Measurements from ENCODE around the gene TCF12.

The TCF12 gene

DNA sequence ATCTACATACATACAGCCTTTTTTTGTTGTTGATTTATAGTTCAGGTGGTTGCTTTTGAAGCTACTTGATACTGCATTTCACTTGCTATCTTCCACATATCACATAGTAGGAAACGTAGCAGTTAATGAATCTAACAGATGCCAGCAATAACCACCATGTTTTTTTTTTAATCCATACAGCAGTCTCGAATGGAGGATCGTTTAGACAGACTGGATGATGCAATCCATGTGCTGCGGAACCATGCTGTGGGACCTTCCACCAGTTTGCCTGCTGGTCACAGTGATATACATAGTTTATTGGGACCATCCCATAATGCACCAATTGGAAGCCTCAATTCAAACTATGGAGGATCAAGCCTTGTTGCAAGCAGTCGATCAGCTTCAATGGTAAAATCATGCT, 334.6 kb downstream of the TCF12 start:
- no peak for DNase-seq (ENCODE audit: low read depth in 3 of 3)

GRCh38 chr15:57253500-57253899, 335.1 kb downstream of the TCF12 start:
- no peak for DNase-seq (ENCODE audit: low read depth in 3 of 3)

DNA sequence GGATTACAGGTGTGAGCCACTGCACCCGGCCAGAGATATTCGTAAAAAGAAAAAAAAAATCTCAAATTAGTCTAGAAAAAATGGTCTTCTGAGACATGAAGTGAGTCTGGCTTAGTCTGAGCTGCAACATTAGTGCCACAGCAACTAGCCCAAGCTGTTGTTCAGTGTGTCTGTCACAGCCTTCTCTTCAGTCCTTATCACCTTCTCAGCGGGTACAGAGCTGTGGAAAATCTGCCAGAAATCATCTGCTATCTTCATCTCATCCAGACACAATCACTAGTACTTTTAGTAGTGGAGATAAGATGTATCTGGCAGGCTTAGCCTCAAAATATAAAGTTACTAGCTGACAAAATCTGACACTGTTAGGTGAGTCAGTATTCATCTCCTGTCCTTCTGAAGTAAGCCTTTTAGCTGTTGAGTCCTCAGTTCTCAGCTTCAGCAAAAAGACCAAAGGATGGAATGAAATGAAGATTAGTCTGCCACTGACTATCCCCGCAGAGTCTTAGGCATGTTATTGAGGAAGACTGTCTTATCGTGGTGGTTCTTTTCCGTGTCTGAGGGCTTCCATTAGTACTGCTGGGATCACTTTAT, 337.4 kb downstream of the TCF12 start:
- DNase-seq (ENCODE audit: low read depth in 3 of 3) = no peak

- DNase-seq (ENCODE audit: low read depth in 3 of 3) = no peak
These were observed 338.5 kb downstream of the TCF12 start for GRCh38 chr15:57256939-57257338.

- DNase-seq (ENCODE audit: low read depth in 3 of 3) = no peak
These were observed 341.2 kb downstream of the TCF12 start for GRCh38 chr15:57259568-57260040.

DNA sequence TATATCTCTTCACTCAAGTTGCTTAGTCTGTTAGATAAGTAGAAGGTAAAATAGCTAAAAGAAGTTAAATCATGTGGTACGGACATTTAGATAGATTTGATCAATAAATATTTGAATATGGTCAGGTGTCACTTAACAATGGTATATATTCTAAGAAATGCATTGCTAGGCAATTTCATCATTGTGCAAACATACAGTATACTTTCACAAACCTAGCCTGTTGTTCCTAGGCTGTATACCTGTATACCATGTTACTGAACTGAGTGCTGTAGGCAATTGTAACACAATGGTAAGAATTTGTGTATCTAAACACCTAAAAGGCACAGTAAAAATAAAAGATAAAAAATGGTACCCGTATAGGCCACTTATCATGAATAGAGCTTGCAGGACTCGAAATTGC, 345.1 kb downstream of the TCF12 start:
- DNase-seq (ENCODE audit: low read depth in 3 of 3) = no peak

- no peak for DNase-seq (ENCODE audit: low read depth in 3 of 3)
These were observed 354.4 kb downstream of the TCF12 start for GRCh38 chr15:57272771-57273357.

DNA sequence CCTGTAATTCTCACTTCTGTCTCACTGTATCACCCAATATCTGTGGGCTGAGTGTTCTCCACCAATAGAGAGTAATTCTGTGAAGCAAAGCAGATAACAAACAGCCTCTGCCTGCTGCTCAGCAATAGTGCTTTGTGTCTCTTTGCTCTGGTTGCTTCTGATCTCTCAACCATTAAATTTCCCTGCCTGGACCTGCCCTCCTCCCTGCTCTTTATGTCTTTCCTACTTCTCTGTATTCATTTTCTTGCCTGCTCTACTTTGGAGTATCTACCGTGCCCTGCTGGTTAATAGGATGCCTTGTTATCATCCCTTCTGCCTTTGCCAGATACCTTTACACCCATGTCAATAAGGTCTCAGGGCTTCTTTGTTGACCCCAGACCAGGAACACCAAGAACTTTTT, 355.0 kb downstream of the TCF12 start:
- no peak for DNase-seq (ENCODE audit: low read depth in 3 of 3)

- DNase-seq (ENCODE audit: low read depth in 3 of 3) = no peak
These were observed 360.0 kb downstream of the TCF12 start for GRCh38 chr15:57278439-57278838.

DNA sequence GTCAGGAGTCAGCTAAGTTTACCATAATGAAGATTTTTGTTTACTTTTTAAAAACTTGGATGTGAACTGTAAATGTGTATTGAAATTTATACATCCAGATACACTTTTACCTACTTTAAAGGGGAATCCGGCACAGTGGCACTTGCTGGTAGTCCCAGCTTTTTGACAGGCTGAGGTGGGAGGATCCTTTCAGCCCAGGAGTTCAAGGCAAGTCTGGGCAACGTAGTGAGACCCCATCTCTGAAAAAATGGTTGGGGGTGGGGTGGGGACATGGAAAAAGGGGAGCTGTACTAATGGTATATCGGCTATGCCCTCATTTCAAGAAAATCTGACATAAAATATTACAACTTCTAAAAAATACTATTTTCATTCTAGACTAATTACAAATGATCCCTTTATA, 362.0 kb downstream of the TCF12 start:
- no peak for DNase-seq (ENCODE audit: low read depth in 3 of 3)

- no peak for DNase-seq (ENCODE audit: low read depth in 3 of 3)
These were observed 362.9 kb downstream of the TCF12 start for GRCh38 chr15:57281321-57281720.

DNA sequence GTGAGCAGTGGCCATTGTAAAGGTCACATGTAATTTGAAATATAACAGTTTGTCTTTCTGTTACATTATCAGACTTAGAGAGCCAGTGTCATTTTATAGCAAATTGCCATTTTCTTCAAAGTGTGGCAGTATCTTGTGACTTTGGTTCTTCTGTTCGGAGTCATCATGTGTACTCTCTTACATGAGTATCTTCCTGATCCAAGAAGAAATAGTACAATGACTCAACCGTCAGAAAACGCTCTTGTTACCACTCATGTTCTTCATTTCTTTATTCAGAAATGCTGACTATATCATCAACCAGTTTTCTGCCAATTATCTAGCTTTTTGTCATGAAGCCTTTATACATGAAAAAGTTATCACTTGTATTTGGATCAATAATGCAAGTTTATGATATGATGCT, 364.2 kb downstream of the TCF12 start:
- no peak for DNase-seq (ENCODE audit: low read depth in 3 of 3)

DNA sequence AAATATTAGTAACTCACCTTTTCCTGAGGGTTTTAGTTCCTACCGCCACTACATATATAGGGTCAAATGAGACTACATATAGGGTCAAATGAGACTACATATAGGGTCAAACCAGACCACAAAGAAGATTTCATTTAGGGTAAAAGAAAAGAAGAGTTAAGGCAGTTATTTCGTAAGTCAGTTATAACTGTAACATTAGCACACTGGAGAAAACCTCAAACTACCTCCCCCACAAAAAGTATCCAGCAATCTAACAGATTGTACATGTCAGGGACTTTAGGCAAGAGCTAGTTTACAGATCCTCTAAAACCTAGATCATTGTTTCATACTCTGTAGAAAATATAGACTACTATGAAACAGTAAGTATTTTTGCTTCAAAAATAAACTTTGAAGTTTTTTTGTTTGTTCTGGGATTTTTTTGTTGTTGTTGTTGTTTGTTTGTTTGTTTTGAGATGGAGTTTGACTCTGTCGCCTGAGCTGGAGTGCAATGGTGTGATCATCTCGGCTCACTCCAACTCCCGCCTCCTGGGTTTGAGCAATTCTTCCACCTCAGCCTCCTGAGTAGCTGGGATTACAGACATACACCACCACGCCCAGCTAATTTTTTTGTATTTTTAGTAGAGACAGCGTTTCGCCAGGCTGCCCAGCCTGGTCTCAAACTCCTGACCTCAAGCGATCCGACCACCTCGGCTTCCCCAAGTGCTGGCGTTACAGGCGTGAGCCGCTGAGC, 365.5 kb downstream of the TCF12 start:
- no peak for DNase-seq (ENCODE audit: low read depth in 3 of 3)

- no peak for DNase-seq (ENCODE audit: low read depth in 3 of 3)
These were observed 366.1 kb downstream of the TCF12 start for GRCh38 chr15:57284535-57284934.

- no peak for DNase-seq (ENCODE audit: low read depth in 3 of 3)
These were observed 366.9 kb downstream of the TCF12 start for GRCh38 chr15:57285386-57285785.

- no peak for DNase-seq (ENCODE audit: low read depth in 3 of 3)
These were observed 368.1 kb downstream of the TCF12 start for GRCh38 chr15:57286446-57287122.

DNA sequence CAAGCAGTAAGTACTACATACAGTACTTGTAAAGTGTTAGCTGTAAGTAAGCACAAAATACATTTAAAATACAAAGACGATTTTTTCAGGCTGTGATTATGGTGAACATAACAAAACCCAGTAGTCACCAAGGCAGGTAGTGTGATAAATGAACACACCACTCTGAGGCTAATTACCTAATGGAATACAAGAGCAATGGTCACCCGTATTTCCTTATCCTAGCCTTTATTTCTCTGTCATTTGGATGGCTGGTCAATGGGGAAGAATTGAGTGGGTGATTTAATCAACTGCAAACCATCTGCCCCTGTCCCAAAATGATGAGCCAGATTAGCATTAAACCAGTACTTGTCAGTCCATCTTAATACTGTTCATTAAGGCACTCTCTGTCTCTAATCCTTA, 368.7 kb downstream of the TCF12 start:
- no peak for DNase-seq (ENCODE audit: low read depth in 3 of 3)

GRCh38 chr15:57288926-57289580, 370.6 kb downstream of the TCF12 start:
- no peak for DNase-seq (ENCODE audit: low read depth in 3 of 3)

GRCh38 chr15:57290187-57290586, 371.7 kb downstream of the TCF12 start:
- DNase-seq (ENCODE audit: low read depth in 3 of 3) = no peak

DNA sequence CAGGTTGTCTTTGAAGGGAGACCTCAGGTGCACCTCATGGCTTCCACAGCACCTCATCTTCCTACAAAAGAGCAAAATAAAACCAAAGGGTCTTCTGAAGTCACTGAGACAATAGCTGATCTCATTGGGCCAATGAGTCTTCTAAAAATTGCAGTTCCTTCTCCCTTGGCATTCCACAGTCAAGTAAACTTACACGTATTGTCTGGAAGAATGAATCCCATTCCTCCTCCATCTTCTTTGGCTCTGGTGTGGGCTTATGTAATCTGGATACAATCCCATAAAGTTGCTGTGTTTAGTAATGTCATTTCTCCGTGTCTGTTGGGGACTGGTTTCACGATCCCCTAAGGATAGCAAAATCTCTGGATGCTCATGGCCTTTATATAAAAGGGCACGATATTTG, 372.4 kb downstream of the TCF12 start:
- DNase-seq (ENCODE audit: low read depth in 3 of 3) = no peak

GRCh38 chr15:57296473-57297162, 378.2 kb downstream of the TCF12 start:
- no peak for DNase-seq (ENCODE audit: low read depth in 3 of 3)
